Measurements from ENCODE around the gene DOHH.

- no peak for TF ChIP-seq CTCF (conservative IDR thresholded peaks at IDR 0.05; ENCODE audit: low read length)
- no peak for TF ChIP-seq EZH2phosphoT487 (IDR thresholded peaks at IDR 0.05; ENCODE audit: borderline replicate concordance)
These were observed 33.8 kb downstream of the DOHH start for GRCh38 chr19:3466635-3467034.
